Inflammatory macrophage treated with lipopolysaccharide for 1 hour (primary cell): Measurements from ENCODE around the gene NXNL2.

ENCODE experiments used
- DNase-seq, 2 donors: peaks; one replicate each; pipeline ENCODE4 v3.0.0-alpha.2; 2020 to 2022

The NXNL2 gene

DNA sequence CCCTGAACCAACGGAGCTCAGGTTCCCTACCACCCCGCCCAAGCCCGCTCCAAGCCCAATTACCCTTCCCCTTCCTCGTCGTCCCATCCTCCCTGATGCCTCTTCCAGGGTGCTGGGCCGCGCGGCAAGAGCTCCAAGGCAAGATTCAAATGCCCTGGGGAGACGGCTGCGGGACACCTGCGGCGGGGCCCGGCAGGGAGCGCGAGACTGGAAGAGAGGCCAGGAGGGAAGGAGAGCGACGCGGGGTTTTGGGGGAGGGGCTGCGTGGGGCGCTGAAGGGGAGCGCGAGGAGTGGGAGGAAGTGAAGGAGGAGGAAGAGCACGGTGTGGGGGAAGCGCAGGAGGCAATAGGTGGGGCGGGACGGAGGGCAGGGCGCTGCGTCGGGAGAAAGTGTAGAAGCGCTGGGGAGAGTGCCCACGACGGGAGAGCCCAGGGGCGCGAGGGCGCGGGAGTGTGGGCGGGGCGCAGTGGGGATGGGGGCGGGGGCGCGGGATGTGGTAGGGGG is 975 bp upstream of the NXNL2 start:
- no peak for DNase-seq

DNA sequence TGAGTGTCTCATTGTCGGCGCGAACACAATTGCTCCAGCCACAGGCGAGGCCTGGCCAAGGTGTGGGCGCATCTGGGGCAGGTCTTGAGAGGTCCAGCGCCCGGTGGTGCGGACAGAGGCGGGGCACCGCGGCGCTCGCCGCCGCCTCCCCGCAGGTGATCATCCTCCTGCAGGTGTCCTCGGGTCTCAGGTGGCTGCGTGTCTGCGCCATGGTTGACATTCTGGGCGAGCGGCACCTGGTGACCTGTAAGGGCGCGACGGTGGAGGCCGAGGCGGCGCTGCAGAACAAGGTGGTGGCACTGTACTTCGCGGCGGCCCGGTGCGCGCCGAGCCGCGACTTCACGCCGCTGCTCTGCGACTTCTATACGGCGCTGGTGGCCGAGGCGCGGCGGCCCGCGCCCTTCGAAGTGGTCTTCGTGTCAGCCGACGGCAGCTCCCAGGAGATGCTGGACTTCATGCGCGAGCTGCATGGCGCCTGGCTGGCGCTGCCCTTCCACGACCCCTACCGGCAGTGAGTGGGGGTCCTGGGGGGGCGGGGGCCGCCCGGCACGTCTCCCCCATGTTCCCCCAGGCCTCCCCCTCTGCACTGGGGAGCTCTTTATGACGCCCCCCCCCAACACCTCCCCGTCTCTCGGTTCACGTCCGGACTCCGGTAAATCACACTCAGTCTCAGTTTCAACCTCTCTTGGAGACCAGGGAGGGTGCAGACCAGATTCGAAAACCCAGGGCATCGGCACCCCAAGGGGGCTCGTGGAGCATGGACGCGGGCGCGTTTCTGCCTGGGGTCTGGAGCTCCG is 446 bp downstream of the NXNL2 start:
- no peak for DNase-seq

DNA sequence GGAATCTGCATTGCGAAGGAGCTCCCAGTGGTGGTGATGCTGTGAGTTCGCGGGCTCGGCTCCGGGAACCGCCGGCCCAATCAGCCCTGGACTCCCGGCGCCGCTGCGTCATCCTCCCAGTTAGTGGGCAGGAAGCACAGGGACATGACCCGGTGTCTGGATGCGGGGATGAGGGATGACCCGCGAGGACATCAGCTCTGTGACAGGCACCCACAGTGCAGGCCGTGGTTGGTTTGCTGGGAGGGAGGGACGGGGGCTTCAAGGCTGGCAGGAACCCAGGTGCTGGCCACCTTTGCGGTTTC is 996 bp downstream of the NXNL2 start:
- no peak for DNase-seq

DNA sequence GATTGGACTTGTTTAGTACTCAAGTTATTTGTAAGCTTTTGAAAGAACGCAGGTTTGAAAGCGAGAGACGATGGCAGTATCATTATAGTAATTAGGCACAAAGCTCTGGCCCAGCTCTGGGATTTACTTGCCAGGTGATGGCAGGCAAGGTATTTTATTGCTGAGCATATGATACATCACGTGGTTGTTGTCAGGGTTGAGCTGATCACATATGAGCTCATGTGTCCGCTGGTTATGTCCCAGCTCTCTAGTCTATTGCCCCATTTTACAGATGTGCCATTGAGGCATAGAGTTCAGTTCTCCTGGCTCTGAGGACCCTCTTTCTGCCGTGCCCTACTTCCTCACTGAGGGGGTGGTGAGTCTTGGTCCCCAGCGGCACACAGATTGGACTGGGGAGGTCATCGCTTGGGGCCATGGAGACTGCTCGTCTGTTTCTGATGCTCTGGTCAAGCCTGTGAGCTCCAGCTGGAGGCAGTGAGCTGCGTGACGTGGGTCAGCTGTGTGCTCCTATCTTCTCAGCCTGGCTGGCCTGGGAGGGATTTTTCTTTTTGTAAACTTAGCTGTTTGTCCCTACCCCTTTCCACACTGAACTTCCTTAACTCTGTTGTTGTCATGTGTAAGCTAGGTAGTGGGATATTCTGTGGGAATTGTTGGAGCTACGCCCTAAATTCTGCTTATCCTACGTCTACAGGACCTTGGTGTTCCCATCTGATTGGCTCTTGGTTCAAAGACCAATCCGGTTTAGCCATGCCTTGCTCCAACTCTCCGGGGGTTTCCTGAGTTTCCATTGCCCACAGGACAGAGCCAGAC is 2.2 kb downstream of the NXNL2 start:
- DNase-seq: no peak

DNA sequence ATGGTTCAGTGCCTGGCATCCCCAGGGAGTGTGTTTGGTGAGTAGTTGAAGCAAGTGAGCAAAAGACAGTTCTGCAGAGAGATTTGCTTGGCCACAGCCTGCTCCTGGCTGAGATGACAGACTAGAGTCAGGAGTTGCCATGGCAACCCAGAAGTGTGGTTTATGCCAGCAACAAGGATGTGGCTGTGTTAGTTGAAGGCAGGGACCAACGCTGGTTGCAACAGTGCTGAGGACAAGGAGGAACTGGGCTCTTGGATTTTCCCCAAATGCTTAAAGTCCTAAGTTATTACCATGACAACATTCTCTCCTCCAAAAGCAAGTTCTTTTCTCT is 2.7 kb downstream of the NXNL2 start:
- DNase-seq: peak; percentile 83 to 84

DNA sequence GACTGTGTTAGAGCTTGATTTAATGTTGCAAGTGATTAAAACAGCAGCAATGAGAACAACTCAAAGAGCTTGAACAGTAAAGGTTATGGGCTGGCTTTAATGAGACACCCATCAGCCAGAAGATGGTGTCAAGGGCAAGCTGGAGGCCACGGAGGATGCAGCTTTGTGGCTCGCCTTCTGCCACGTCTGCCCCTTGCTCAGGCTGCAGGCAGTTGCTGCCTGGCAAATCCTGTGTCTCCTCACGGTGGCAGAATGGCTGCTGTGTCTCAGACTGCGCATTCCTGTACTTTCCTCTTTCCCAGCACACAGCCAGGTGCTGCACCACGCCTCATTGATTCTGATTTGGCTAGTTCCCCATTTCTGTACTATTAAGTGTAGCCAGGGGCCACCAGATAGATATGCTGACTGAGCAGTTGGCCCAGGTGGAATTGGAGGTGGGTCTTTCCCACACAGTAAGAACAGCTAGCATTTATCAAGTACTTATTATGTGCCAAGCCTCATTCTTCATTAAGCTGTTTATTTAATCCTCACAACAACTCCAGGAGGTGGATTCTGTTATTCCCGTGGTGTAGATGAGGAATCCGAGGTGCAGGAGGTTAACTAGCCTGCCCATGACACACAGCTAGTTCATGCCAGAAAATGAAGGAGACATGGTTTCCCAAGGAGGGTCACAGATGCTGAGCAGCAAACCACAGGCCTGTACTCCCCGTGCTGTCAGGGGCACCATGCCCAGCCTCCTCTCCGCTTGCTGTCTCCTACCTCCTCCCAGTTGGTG is 3.5 kb downstream of the NXNL2 start:
- no peak for DNase-seq

DNA sequence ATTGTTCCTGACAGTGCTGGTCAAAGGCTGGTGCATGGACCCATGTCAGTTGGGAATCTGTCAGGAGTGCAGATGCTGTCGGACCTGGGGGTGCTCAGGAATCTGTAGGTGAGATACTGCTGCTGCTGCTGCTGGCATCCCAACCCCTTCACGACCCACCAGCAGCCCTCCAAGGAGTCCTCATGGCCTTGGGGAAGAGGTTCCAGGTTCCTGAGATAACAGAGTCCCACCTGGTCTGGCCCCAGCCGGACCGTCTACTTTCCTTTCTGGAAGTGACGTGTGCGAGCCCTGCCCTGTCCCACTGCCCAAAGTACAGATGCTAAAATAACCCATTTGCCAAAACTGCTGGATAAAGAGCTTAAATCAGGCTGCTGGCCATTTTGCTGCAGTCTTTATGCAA is 4.3 kb downstream of the NXNL2 start:
- DNase-seq: no peak

DNA sequence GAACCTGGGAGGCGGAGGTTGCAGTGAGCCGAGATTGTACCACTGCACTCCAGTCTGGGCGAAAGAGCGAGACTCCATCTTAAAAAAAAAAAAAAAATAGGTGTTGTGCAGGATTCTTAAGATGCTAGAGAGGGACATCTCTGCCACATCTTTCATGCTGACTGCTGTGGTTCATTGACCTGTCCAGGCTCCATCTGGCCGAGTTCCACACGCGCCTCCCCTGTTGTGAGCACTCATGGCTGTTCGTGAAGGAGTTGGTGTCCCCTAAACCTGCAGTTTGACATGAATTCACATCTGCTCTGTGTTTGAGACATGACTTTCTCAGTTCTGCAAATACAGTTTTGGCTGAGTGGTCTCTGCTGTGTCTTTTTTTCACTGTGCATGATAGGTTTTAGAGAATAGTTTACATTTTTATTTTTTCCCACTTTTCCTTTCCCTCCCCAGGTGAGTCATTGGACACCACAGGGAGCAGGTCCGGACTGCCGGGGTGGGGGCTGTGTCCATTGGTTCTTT is 5.3 kb downstream of the NXNL2 start:
- no peak for DNase-seq

DNA sequence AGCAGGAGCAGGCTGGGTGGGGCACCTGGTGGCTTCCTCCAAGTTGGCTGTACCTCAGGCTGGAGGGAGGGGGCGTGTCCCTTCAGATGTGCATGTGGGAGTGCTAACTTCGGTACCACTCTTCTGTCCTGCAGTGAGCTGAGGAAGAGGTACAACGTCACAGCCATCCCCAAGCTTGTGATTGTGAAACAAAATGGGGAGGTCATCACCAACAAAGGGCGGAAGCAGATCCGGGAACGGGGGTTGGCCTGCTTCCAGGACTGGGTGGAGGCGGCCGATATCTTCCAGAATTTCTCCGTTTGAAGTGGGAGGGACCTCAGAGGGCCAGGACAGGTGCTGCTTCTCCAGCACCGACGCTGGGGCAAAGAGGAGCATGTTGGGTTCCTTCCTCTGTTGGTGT is 9.3 kb downstream of the NXNL2 start:
- DNase-seq: peak in 1 of 2 donors; percentile 7

DNA sequence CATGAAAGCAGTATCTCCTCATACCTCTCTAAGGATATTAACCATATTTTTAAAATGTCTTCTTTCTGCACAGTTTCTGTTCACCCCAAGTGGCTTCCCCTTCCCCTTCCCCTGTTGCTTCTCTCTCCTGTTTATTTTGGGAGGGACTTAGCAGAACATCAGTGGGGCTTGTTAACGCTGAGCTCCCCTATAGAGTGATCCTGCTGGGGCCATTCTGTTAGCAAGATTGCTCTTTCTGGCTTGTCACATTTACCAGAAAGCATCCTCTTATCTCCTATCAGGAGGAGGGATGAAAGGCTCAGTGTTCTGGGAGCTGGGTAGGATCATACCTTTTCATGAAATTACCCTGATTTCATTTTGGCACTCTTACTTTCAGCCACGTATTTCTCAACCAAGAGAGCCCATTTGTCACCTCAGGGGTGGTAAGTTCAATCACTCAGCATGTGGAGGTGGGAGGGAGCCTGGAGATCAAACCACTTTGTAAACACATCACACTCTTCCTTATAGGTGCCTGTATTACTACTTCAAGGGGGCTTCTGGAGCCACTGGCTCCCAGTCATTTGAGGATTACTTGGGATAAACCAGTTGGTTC is 16.7 kb downstream of the NXNL2 start:
- DNase-seq: no peak

DNA sequence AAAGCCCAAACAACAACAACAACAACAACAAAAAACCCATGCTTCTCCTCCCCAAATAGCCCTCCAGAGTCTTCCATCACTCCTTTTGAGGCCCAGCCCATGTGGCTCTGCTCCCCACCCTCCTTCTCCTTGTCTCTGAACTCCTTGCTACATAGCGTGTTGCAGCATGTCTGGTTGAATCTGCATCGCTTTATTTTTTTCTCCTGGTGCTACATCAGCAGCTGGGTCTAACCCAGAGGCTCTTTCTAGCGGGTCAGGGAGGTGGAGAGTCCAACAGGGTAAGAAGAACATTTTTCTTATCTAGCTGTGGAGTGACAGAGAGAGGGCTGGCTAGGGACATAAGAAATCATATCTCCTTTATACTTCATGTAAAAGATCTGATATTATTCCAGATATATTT is 18.4 kb downstream of the NXNL2 start:
- no peak for DNase-seq

DNA sequence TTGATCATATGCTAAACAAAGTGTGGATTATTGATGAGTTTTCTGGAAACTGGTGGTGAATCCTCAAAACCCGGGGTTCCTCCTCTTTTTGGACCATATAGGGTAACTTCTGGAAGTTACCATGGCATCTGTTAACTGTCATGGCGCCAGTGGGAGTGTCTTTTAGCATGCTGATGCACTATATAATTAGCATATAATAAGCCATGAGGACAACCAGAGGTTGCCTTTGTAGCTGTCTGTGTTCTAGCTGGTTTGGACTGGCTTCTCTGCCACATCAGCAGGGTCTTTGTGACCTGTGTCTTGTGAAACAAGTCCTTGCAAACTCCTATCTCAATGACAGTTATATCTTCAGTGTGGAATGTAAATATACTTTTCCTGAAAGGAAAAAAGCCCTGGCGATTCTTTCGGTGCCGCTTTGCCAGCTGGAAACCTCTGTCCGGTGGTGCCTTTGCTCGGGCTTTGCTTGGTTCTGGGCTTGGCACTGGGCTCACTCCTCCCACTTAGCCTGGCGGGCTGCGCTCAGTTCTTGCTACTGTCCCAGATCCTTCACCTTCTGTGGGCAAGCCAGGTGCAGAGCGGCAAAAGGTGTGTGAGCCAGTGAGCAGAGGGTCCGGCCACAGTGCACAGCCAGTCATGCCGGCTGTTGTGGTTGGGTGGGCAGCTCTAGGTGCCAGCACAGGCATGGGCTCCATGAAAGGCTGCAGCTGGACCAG is 20.4 kb downstream of the NXNL2 start:
- DNase-seq: no peak

DNA sequence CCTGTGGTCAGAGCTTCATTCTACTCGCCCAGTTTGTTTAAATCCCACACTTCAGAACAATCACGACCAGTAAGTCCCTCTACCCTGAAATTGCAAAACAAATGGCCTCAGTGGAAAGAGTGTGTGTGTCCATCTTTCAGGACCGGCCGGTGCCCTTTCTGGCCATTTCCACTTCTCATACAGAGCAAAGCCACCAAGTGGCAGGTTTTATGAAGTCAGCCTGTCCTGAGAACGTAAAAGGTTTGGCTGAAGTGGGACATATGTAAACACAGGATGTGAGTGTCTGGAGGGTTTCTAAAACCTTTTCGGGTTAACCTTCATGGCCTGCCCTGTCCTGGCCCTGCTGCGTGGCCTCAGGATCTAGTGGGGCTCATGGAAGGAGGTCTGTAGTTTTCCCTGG is 24.7 kb downstream of the NXNL2 start:
- no peak for DNase-seq

DNA sequence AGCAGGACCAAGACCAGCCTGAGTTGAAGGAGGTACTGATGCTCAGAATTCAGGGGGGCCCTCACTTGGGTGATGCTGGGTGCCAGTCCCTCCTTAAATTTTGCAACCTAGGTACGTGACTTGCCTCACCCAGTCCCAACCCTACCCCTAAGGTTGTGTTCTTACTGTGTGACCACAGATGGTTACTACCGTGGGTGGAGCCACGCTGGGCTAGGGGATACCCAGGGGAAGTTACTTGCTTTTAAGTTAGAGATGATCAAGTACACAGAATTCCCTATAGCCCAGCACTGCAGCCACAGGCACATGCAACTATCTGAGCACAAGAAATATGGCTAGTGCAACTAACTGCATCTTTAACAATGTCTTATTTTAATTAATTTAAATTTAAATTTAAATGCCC is 32.9 kb downstream of the NXNL2 start:
- DNase-seq: no peak

DNA sequence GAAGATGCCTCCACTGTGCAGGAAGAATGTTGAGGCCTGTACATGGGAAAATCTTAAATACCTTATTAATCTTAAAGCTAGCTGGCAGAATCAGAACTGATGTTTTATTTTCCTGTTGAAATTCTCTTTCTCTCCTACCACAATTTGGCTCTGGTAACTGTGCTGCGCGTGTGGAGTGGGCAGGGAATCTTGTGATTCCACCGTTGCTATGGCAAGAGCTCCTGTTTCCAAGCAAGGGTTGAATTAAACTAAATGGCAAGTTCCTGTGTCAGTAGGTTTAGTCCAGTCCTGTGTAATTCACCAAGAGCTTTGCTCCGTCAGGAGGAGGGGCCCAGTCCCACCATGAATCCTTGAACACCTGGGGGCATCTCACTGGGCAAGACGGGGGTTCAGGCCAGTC is 36.4 kb downstream of the NXNL2 start:
- no peak for DNase-seq

DNA sequence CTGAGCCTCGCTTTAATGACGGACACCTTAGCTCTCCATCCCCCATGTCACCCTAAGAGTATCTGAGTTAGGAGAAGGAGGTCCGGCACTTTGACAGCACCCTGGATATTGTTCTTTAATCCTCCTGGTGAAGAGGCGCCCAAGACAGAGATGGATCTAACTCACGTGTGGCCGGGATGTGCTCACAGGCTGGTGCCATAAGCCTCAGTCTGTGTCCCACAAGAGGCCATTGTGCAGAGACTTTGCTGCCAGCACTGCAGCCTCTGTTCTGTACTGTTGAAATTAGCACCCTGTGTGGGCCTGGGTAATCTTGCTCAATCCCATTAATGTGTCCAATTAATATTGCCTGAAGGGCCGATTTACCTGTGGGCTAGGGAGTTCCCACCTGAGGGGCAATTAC is 37.7 kb downstream of the NXNL2 start:
- no peak for DNase-seq

DNA sequence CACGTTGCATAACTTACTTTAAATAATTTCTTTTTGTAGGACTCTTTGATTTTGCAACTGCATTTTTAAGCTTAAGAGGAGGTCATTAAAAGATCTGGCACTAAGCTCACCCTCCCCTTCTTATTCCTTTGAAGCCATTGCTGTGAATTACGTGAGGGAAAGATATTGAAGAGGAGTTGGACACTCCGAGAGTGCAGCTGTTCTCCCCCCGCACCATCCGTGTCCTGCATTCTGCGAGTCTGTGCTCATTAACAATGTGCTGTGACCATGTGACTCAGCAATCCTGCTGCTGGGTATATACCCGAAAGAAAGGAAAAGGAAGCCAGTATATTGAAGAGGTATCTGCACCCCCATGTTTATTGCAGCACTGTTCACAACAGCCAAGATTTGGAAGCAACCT is 40.0 kb downstream of the NXNL2 start:
- DNase-seq: no peak

DNA sequence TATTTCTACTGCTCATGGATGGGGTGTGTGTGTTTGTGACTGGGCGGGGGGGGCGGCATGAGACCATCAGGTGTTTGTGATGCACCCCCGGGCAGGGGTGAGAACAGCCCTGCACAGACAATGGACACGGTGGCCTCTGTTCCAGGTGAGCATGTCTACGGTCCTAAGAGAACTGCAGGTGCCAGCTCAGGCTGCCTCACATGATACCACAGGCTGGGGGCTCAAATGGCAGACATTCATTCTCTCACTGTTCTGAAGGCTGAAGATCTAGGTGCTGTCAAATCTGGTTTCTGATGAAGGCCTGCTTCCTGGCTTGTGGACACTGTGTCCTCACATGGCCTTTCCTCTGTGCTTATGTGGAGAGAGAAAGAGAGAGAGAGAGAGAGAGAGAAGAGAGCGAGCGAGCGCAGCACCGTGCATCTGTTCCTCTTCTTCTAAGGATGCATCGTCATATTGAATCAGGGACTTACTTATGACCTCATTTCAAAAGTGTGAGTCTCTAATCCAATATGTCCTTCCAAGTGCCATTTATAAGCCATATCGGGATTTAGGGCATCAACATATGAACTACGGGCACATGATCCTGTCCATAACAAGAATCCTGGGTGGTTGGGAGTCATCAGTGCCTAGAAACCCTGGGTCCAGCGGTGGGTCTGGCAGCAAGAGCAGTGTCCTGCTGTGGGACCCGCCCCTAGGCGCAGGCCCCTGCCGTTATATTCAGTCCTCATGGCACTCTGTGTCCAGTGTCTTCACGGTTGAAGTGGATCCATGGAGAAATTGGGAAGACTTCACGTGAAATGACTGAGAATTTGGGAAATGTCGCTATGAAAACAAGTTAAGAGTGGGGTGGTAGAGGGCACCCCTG is 42.5 kb downstream of the NXNL2 start:
- no peak for DNase-seq

DNA sequence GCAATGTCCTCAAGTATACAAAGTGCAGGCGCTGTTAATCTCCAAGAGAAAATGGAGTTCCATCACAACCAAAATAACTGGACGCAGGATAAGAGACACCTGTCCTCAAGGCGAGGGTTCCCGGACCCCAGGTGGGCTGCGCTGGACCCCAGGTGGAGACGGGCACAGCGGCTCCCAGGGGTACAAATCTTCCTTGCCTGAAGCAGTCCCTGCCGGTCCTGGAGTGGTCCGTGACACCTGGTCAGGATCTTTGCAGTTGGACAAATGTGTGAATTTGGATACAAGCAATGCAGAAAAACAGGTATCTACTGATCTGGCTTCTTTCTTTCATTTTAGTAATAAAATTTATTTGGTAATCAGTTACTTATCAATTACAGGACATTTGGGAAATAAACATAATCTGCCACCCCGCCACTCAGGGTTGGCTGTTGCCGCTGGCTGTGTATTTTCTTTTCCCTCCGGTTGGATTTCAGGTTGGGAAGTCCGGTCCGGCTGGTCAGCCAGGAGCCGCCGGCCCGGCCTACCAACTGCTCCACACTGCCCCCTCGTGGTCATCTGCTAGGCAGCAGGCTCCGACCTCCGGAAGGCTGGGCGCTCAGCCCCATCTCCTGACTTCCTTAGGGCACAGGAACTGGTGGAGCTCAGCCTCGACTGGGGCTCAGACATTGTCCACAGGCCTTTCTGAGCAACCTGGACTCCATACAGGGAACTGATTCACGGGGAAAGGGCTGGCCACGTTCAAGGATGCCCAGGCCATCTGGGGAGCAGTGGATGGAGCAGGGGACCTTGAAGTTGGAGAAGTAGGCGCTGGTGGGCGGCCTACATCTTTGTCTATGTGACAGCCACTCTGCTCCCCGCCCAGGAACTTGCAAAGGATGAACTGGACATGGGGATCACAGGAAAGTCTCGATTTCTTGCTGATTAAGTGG is 43.4 kb downstream of the NXNL2 start:
- DNase-seq: peak; percentile 56 to 96

DNA sequence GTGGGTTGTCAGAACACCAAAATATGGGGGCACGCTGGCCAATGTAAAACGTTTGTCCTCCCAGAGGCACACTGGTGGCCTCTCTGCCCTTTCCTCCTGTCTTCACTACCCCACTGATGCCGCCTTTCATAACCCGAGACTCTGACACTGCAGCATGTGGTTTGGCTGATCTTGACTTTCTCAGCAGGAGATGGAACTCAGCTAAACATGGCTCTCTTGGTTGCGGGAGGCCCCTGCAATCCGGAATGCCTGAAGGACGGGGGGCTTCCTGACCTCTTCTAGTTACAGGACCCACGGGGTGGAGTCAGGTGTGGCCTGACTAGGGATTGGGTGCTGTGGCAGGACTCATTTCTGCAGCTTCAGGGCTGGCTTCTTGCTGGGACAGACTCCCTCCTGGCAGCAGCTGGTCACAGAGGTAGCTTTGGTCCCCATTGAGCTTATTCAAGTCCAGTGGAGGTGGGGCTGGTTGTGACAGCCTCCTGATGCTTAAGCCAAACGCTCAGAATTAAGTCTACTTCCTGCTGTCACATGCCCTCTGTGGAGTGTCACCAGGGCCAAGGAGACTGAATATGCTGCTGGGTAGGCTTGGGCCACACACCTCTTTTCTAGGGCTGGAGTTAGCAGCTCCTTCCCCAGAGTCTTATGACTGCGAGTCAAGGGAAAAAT is 44.2 kb downstream of the NXNL2 start:
- DNase-seq: no peak
